ENCODE data around the gene SLCO3A1.

DNA sequence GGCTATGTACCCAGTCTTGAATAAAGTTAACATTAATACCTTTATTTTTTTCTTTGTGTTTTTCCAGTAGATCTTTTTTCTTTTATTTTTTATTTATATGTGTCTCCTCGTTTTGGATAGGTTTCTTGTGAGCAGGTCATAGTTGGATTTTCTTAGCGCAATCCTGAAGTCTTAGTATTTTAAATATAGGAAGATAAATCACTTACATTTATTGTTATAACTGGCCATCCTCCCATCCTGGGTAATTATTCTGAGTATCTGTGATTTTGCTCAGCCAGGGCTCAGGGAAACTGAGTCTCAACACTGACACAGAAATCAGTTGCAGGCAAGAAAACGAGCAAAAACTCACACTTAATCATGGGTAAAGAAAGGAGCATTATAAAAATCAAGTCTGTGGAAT is 11.6 kb upstream of the SLCO3A1 start:
- TF ChIP-seq, protein P1, sequence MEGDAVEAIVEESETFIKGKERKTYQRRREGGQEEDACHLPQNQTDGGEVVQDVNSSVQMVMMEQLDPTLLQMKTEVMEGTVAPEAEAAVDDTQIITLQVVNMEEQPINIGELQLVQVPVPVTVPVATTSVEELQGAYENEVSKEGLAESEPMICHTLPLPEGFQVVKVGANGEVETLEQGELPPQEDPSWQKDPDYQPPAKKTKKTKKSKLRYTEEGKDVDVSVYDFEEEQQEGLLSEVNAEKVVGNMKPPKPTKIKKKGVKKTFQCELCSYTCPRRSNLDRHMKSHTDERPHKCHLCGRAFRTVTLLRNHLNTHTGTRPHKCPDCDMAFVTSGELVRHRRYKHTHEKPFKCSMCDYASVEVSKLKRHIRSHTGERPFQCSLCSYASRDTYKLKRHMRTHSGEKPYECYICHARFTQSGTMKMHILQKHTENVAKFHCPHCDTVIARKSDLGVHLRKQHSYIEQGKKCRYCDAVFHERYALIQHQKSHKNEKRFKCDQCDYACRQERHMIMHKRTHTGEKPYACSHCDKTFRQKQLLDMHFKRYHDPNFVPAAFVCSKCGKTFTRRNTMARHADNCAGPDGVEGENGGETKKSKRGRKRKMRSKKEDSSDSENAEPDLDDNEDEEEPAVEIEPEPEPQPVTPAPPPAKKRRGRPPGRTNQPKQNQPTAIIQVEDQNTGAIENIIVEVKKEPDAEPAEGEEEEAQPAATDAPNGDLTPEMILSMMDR (conservative IDR thresholded peaks at IDR 0.05 in 1 of 2, IDR thresholded peaks at IDR 0.05 in 1 of 2; ENCODE audit: low read depth in 1 of 2, low read length in 2 of 2): no peak
- no peak for TF ChIP-seq EZH2 (IDR thresholded peaks at IDR 0.05; ENCODE audit: low read length, missing control alignments)
